MM.1S (cell line): Measurements from ENCODE around the gene LASP1NB.
A peak's percentile ranks its signal among the peaks of the same experiment; 100 is the strongest.

Experiments
- DNase-seq: peaks from one replicate; pipeline ENCODE4 v3.0.0-alpha.2; 2015
- H2AFZ ChIP-seq: fragments of 300-600 bp; sonication (generic); 2 replicates; pipeline ENCODE4 v1.6.0; 2016; ENCODE audit warnings: antibody characterized with exemption, low read length
- H3F3A ChIP-seq: fragments of 300-600 bp; sonication (generic); 2 replicates; pipeline ENCODE4 v1.6.1; 2016; ENCODE audit warnings: mild to moderate bottlenecking, antibody characterized with exemption, low read length, moderate library complexity, mixed read lengths; ENCODE audit not compliant: insufficient read depth
- H3K27ac ChIP-seq: fragments of 300-600 bp; sonication (generic); 2 replicates; pipeline ENCODE4 v1.5.1; 2016; ENCODE audit warnings: mild to moderate bottlenecking, low read length
- H3K27me3 ChIP-seq: fragments of 300-600 bp; sonication (generic); replicated peaks from 2 replicates; pipeline ENCODE4 v1.6.0; 2016; ENCODE audit warnings: low read length; ENCODE audit not compliant: insufficient read depth
- H3K36me3 ChIP-seq: fragments of 300-600 bp; sonication (generic); replicated peaks from 2 replicates; pipeline ENCODE4 v1.6.1; 2016; ENCODE audit warnings: mild to moderate bottlenecking, low read length, mixed read lengths; ENCODE audit not compliant: insufficient read depth
- H3K4me1 ChIP-seq: fragments of 300-600 bp; sonication (generic); 2 replicates; pipeline ENCODE4 v1.6.1; 2016; ENCODE audit warnings: low read length, mixed read lengths
- H3K4me2 ChIP-seq: fragments of 300-600 bp; sonication (generic); 2 replicates; pipeline ENCODE4 v1.6.0; 2016; ENCODE audit warnings: low read depth, low read length
- H3K4me3 ChIP-seq: fragments of 300-600 bp; sonication (generic); 2 replicates; pipeline ENCODE4 v1.5.1; 2016; ENCODE audit warnings: low read length, mixed read lengths
- H3K79me2 ChIP-seq: fragments of 300-600 bp; sonication (generic); 2 replicates; pipeline ENCODE4 v1.6.1; 2016; ENCODE audit warnings: mixed run types, low read length, mixed read lengths
- H3K9ac ChIP-seq: fragments of 300-600 bp; sonication (generic); 2 replicates; pipeline ENCODE4 v1.6.1; 2016; ENCODE audit warnings: low read length, mixed read lengths
- H3K9me2 ChIP-seq: fragments of 300-600 bp; sonication (generic); replicated peaks from 2 replicates; pipeline ENCODE4 v1.6.1; 2016; ENCODE audit warnings: mild to moderate bottlenecking, low read length, mixed read lengths; ENCODE audit not compliant: insufficient read depth
- H3K9me3 ChIP-seq: fragments of 300-600 bp; sonication (generic); replicated peaks from 2 replicates; pipeline ENCODE4 v1.6.1; 2016; ENCODE audit warnings: mild to moderate bottlenecking, low read length, mixed read lengths; ENCODE audit not compliant: insufficient read depth
- H4K20me1 ChIP-seq: fragments of 300-600 bp; sonication (generic); 2 replicates; pipeline ENCODE4 v1.6.1; 2016; ENCODE audit warnings: mild to moderate bottlenecking, low read length, moderate library complexity, mixed read lengths; ENCODE audit not compliant: insufficient read depth
- EZH2 ChIP-seq: fragments of 300-600 bp; sonication (generic); optimal IDR thresholded peaks from 2 replicates; pipeline ENCODE3; 2017; ENCODE audit warnings: low read depth, mild to moderate bottlenecking, antibody characterized with exemption, low read length, mixed read lengths
- EZH2phosphoT487 ChIP-seq: fragments of 300-600 bp; sonication (generic); IDR thresholded peaks from 2 replicates; pipeline ENCODE4 v1.6.1; 2018; ENCODE audit warnings: antibody characterized with exemption, low read length
- TF ChIP-seq, protein P1 (sequence below): fragments of 300-600 bp; sonication (generic); IDR thresholded peaks from 2 replicates; pipeline ENCODE4 v1.5.1; 2016; ENCODE audit warnings: antibody characterized with exemption, low read length, mixed read lengths

Gene LASP1NB

DNA sequence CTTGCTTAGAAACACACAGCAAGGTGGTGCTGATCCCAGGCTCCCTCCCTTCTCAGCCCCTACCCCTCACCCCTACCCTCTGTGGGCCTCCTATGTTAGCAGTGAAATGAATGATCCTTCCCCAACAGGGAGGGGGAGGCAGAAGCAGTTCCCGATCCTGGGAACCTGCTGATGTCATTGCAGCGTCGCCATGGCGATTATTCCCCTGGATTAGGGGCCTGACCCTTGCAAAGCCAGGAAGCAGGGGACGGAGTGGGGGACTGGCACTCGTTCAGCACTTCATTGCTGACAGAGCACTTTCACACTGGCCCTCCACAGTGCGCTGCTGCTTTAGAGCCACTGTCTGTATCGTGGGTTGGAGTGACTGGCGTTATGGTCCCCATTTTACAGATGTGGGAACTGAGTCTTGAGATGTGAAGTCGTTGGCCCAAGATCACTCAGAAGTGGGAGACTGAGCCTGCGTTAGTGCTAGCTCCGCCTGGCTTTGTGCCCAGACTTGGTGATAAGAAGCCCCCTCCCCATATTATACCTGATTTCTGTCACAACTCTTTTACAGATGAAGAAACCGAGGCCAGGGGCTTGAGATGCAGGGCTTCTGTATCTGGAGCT lies 29.0 kb upstream of the LASP1NB start:
- Histone ChIP-seq H3K9me3 (no peaks in the 10 kb centered on the region), H3K79me2 (peaks cover 35% of the 10 kb centered on the region), H3K4me1 (peaks cover 33% of the 10 kb centered on the region), H4K20me1 (no peaks in the 10 kb centered on the region), H3K36me3 (no peaks in the 10 kb centered on the region), H2AFZ (no peak overlapping the region), H3K4me2 (no peak overlapping the region), H3K27me3 (no peaks in the 10 kb centered on the region), H3K27ac (no peak overlapping the region; the same call in 1 of the 2 replicates), H3K9me2 (no peaks in the 10 kb centered on the region), H3K9ac (no peak overlapping the region), H3F3A (peaks cover 15% of the 10 kb centered on the region), H3K4me3 (no peak overlapping the region)
- no peak for TF ChIP-seq EZH2phosphoT487
- TF ChIP-seq, protein P1, sequence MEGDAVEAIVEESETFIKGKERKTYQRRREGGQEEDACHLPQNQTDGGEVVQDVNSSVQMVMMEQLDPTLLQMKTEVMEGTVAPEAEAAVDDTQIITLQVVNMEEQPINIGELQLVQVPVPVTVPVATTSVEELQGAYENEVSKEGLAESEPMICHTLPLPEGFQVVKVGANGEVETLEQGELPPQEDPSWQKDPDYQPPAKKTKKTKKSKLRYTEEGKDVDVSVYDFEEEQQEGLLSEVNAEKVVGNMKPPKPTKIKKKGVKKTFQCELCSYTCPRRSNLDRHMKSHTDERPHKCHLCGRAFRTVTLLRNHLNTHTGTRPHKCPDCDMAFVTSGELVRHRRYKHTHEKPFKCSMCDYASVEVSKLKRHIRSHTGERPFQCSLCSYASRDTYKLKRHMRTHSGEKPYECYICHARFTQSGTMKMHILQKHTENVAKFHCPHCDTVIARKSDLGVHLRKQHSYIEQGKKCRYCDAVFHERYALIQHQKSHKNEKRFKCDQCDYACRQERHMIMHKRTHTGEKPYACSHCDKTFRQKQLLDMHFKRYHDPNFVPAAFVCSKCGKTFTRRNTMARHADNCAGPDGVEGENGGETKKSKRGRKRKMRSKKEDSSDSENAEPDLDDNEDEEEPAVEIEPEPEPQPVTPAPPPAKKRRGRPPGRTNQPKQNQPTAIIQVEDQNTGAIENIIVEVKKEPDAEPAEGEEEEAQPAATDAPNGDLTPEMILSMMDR, result no peak
- no peak for DNase-seq

DNA sequence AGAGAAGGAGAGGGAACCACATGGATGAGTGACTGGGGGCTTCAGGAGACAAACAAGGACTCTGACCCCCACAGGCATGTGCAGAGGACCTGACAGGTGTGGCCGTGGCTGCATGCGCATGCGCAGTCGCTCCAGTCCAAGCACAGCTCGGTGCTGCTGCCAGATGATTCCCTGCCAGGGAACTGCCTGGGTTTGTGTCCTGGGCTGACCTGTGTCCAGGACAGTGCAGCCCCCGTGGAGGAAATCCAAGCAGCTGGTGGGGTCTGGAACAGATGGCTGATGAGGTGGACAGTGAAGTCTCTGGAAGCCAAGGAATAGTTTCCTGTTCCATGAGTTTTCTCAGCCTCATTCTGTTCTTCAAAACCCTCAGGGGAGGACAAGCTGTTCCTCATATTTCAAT lies 28.2 kb upstream of the LASP1NB start:
- H3K4me3 ChIP-seq, result no peak overlapping the region
- TF ChIP-seq EZH2phosphoT487, result no peak
- TF ChIP-seq, protein P1, result no peak
- peaks cover 15% of the 10 kb centered on the region for H3F3A ChIP-seq
- DNase-seq, result no peak
- peaks cover 40% of the 10 kb centered on the region for H3K79me2 ChIP-seq
- no peaks in the 10 kb centered on the region for H3K9me2 ChIP-seq
- H3K4me2 ChIP-seq, result no peak overlapping the region
- H3K9ac ChIP-seq, result no peak overlapping the region
- H3K27me3 ChIP-seq, result no peaks in the 10 kb centered on the region
- H3K36me3 ChIP-seq, result no peaks in the 10 kb centered on the region
- no peak overlapping the region for H2AFZ ChIP-seq
- H3K9me3 ChIP-seq, result no peaks in the 10 kb centered on the region
- H3K4me1 ChIP-seq, result peaks cover 33% of the 10 kb centered on the region
- H4K20me1 ChIP-seq, result no peaks in the 10 kb centered on the region
- peak overlapping the region; percentile 88; the same call in 1 of the 2 replicates for H3K27ac ChIP-seq

DNA sequence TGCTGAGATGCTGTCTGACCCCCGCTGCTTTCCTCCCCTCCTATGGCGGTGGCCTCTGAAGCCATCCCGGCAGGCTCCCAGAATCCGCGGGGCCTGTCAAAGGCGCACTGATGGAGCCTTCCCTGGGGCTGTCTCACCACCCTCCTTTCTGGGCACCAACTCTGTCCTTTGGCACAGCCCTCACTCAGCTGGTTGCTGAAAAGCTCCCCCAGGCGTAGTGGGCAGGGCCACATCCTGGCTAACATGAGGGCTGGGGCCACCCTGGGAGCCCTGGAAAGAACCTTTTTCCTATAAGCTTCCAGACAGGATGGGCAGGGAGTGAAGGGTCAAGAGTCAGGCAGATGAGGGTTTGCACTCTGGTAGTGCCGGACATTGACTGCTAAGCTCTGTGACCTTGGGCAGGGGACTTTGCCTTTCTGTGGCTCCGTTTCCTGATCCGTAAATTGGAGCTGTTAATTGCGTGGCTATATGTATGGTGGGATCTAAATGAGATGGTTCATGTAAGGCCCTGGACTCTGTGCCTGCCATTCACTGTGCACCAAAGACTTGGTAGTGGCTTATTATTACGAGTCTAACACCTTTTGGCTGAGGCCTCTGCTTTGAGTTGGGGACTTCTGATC lies 27.6 kb upstream of the LASP1NB start:
- Histone ChIP-seq H3K79me2 (peaks cover 41% of the 10 kb centered on the region), H3K4me1 (peaks cover 33% of the 10 kb centered on the region), H3F3A (peaks cover 15% of the 10 kb centered on the region), H3K9ac (peak overlapping the region; percentile 56), H3K4me3 (no peak overlapping the region), H3K27me3 (no peaks in the 10 kb centered on the region), H2AFZ (peak overlapping the region; percentile 65; the same call in 1 of the 2 replicates), H3K4me2 (peak overlapping the region; percentile 96), H3K36me3 (no peaks in the 10 kb centered on the region), H3K9me3 (no peaks in the 10 kb centered on the region), H3K9me2 (no peaks in the 10 kb centered on the region), H3K27ac (peak overlapping the region; percentile 88), H4K20me1 (no peaks in the 10 kb centered on the region)
- no peak for DNase-seq
- TF ChIP-seq, protein P1, result no peak
- TF ChIP-seq EZH2 (no peak), EZH2phosphoT487 (no peak)
